Measurements from ENCODE around the gene H6PD. TPM values are rescaled to one million over a fixed set of nuclear protein-coding genes. Genes with fewer than 3 reads are reported as not detected.
"Not testable (repeated sequence)": the region's sequence is repeated elsewhere in the genome, so short reads cannot be mapped to it uniquely, and the experiment has no call there.

The H6PD gene
- total RNA-seq, 1 donor from 2014 or later: 28.9 TPM

DNA sequence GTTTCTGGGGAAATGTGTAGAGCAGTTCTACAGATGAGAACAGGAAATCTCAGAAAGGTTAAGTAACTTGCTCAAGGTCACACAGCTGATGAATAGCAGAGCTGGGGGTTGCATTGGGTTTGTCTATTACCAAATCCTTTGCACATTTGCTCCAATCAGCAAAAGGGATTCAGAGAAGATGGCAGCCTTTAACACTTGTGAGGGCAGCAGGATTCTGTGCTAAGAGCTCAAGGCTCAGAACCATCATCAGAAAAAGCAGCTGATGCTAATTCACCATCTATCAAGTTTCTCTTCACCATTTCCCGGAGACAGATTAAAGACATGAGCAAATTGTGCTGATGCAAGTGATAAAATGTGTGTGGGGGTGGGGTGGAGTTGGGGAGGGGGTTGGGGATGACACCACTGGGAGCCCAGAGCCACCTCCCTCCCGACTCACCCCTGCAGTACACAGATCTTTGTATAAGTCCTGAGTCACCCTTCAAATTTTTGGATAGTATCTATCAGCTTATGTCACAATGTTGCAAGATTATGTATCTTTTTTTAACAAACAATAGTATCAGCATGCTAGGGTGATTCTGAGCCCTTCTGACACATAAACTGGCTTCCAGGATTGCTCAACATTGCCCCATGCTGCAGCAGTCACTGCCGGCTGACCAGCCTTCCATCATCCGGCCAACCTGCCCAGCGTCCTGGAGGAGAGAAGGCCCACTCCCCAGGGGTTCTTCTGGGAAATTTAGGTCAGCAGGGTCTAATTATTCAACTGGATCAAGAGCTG, 55.3 kb downstream of the H6PD start:
- intact Hi-C loops (cut with DNase I): loop anchor here (1.0 to 5.0 kb wide), 3 partner anchors 147 to 201 kb away; no protein-coding TSS in a partner anchor
- DNase-seq (ENCODE audit: low spot score): no peak

DNA sequence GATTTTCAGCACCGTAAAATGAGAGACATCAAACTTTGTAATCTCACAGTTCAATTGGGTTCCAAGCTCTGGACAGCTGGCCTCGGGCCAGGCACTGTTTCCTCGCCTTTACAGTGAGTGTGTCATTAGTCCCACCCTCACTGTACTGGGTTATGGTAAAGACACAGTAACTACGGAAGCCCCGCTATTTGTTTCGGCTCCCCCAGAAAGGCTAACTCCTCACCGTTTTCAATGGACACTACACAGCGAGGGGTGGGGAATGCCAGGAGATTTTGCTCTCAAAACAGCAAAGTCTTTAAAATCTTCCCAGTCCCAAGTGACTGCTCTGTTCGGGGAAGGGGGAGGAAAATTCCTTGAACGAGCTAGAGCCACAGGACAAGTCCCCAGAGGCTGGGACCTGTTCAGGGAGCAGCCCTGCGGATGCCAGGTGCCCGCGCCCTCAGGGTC, 57.4 kb downstream of the H6PD start:
- intact Hi-C loops (cut with DNase I): loop anchor here (5.0 kb wide), 1 partner anchor 145 kb away; no protein-coding TSS in a partner anchor
- DNase-seq (ENCODE audit: low spot score): no peak

DNA sequence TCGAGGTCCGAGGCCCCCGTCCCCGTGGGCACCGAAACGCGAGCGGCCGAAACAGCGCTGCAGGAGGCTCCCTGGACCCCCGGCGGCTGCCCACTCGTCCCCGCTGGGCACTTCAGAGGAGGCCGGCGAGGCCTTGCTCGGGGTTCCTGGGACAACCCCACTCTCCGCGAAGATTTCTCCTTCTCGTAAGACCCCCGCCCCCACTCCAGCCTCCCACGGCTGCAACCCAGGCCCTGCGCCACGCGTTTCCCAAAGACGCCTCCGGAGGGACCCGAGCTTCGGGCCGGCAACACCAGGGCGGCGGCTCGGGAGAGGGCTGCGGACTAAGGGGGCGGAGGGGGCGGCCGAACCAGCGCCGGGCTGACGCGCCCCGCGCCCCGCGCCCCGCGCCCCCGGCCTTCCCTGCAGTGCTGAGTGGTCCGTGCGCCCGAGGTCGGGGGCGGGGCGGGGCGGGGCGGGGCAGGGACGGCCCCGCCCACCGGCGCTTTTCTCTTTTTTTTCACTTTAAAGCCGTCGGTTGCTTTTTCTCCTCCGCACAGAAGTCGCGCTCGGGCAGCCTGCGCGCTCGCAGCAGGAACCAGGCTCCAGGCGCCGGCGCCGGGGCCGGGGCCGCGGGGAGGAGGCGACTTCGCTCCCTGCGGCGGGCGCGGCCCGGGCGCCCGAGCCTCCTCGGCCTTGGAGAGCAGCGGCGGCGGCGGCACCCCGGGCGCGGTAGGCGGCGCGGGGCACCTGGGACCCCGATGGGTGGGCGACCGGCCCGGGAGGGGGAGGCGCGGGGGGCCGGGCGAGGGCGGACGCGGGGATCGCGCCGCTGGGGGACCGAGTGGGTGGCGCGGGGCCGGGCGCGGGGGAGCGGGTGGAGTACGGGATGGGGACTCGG, 58.0 kb downstream of the H6PD start, which contains the start of gene SPSB1:
Gene SPSB1 (plus strand): TSS at position 534 of the 880 bp plus-strand sequence. CDS start 62,998 bp downstream, outside the sequence.
- intact Hi-C loops (cut with DNase I): loop anchor here (5.0 kb wide), 1 partner anchor 145 kb away; no protein-coding TSS in a partner anchor

DNA sequence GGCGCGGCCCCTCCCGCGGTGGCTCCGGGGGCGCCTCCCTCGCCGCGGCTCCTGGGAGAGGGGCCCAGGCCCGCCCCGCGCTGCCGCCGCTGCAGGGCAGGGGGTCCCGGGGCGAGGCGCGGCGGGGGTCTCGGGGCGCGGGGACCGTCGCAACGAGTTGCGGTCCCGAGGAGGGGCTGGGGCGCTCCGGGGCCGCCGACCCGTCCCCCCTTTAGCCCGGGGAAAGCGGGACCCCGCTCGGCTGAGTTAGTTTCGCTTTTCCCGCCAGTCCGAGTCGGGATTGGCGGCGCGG, 58.6 kb downstream of the H6PD start:
- intact Hi-C loops (cut with DNase I): loop anchor here (5.0 kb wide), 1 partner anchor 144 kb away; no protein-coding TSS in a partner anchor
- DNase-seq (ENCODE audit: low spot score): no peak

More for the DNA sequence above, 58.0 kb downstream of the H6PD start, which contains the start of gene SPSB1:
- DNase-seq (ENCODE audit: low spot score): peak; percentile 88

DNA sequence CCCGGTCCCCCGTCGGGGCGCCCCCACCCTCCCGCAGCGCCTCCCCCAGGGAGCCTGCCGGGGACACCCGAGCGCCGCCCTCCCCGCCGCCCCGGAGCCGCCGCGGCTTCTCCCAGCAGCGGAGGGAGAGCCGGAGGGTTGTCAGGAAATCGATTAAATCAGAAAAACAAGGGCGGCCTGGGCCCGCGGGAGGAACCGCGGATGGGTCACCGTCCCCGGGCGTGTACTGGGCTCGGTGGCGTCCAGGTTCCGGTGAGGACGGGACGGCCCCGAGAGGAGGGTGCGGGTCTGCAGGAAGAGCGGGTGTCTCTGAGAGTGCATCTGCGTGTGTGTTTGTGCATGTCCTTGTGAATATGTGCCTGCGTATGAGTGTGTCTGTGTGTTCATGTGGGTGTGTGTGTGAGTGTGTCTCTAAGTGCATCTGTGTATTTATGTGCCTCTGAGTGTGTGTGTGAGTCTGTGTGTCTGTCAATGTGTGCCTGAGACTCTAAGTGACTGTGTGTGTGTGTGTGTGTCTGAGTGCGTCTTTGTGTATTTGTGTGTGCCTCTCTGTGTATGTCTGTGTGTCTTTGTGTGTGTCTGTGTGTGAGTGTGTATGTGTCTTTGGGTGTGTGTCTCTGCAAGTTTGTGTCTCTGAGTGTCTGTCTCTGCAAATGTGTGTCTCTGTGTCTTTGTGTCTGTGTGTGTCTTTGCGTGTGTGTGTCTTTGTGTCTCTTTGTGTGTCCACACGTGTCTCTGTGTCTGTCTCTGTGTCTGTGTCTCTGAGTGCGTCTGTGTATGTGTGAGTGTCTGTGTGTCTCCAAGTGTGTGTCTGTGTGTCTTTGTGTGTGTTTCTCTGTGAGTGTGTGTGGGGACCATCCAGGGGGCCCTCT, 59.2 kb downstream of the H6PD start:
- DNase-seq (ENCODE audit: low spot score): no peak
- intact Hi-C loops (cut with DNase I): loop anchor here (5.0 kb wide), 1 partner anchor 144 kb away; no protein-coding TSS in a partner anchor

DNA sequence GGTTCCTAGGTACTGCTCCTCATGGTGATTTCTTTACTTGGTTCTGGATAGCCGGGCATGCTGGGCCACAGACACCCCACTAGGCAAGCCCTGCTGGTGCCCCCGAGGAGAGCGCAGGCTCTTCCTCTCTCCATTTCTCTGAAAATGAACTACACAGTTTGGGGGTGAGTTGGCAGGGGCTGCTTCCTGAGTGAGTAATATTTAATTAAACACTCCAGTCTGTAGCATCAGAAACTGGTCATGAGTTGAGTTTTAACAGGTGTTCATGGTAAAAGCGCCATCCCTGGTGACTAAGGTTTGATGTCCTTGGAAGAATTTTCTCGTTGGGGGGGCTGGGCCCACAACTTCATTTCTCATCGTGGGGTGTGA, 59.8 kb downstream of the H6PD start:
- DNase-seq (ENCODE audit: low spot score): no peak
- intact Hi-C loops (cut with DNase I): loop anchor here (5.0 kb wide), 1 partner anchor 143 kb away; no protein-coding TSS in a partner anchor

DNA sequence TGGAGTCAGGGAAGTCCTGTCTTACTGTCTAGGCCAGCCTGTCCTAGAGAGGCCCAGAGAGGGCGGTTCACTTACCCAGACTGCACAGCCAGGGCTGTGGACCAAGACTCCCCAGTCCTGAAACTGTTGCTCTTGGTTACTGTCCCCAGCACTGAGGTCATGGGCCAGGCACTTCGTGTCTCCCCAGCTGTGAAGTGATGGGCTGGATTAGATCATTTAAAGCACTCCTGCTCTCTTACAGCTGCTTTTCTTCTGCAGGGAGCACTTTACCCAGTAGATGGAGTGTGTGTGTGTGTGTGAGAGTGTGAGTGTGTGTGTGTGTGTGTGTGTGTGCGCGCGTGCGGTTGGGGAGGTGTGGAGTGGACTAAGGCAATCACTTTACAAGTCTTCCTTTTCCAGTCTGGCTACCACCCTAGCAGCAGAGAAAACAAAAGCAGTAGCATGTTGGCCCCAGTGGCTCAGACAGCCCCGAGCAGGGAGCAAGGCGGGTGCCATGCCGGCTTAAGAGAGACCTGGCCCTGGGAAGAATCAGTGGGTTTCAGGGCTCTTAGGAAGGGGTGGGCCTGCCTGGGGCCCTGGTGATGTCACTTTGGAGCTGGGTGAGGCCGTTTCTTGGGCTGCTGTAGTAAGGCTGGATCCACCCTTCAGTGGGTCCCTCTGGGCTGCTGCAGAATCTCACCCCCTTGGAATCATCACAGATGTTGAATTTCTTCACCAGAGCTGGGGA, 60.5 kb downstream of the H6PD start:
- DNase-seq (ENCODE audit: low spot score): no peak
- intact Hi-C loops (cut with DNase I): loop anchor here (5.0 kb wide), 1 partner anchor 142 kb away; no protein-coding TSS in a partner anchor

DNA sequence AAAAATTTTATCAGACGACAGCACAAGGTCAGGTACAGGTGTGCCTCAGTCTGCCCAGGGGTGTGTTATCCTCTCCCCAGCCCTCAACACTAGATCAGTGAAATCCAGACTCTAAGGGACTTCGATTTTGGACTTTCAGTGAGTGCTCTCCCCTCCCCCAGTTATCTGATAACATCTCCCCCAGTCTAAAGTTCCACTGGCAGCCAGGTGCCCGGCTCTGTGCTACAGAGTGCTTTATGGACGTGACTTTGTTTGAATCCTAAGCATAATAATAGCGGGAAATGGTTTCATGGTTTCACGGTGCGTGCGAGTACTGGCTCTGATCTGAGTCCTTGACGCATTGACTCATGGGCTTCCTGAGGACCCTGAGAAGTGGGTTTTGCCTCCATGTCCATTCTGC, 61.3 kb downstream of the H6PD start:
- DNase-seq (ENCODE audit: low spot score): no peak
- intact Hi-C loops (cut with DNase I): no loop called here

DNA sequence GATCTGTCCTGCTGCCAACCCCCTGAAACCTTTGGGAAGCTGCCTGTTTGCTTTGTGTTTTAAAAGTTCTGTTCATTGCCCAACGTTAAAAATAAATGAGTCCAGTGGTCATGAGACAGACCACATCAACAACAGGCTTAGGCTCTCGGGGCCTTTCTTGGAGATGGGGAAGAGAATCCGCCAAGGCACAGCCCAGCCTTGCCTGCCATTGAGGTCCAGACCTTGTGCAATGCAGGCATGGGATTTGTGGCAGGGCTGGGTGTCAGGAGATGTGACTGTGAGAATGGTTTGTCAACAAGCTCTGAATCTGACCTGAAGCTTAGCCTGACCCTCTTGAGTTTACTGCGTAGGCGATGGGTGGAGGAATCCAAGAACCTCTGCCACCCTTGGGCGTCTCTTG, 62.3 kb downstream of the H6PD start:
- no peak for DNase-seq (ENCODE audit: low spot score)
- intact Hi-C loops (cut with DNase I): no loop called here

DNA sequence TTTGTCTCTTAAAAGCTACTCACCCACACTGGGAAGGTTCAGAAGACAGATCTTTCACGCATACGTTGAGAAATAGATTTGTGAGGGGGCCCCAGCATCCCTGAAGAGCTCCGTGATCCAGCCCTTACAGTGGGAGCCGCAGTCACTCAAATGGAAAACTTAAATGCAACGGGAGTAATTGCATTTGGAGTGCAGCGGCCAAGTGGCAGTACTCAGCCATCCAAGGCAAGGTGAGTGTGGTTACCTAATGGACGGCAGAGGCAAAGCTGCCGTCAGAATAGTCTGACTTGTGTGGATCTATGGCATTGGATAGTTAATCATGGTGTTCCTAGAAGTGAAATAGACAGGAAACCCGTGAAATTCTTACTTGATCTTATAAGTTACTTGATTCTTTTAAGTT, 63.3 kb downstream of the H6PD start:
- DNase-seq (ENCODE audit: low spot score): no peak
- intact Hi-C loops (cut with DNase I): no loop called here

DNA sequence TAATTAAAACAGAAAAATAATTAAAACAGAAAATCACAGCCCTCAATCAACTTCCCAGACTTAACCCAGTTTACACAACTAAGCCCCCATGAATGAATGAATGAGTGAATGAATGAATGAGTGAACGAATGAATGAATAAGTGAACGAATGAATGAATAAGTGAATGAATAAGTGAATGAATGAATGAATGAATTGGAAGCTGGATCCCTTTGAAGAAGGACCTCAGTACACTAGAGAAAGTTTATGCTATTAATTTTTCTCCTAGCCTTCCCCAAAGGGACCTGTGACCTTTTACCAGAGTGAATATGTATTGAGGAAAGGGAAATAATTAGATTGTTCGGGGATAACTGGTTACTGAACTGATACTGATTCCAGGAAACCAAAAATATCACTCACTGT, 63.7 kb downstream of the H6PD start:
- no peak for DNase-seq (ENCODE audit: low spot score)
- intact Hi-C loops (cut with DNase I): no loop called here

DNA sequence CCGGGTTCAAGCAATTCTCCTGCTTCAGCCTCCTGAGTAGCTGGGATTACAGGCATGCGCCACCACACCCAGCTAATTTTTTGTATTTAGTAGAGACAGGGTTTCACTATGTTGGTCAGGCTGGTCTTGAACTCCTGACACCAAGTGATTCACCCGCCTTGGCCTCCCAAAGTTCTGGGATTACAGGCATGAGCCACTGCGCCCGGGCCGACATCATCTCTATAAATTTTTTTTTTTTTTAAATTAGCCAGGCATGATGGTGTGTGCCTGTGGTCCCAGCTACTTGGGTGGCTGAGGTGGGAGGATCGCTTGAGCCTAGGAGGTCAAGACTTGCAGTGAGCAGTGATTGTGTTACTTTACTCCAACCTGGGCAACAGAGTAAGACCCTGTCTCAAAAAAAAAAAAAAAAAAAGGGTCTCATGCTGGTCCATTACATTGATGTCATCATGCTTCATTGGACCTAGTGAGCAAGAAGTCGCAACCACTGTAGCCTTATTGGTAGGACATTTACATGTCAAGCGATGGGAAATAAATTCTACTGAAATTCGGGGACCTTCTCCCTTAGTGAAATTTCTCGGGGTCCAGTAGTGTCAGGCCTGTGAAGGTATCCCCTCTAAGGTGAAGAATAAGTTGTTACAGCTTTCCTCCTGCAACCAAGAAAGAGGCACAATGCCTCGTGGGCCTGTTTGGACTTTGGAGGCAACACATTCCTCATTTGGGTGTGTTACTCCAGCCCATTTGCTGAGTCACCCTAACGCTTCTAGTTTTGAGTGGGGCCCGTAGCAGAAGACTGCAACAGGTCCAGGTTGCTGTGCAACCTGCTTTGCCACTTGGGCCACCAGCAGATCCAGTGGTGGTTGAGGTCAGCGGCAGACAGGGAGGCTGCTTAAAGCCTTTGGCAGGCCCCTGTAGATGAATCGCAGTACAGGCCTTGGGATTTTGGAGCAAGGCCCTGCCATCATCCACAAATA, 65.3 kb downstream of the H6PD start:
- intact Hi-C loops (cut with DNase I); DNase-seq (ENCODE audit: low spot score): not testable (repeated sequence)

DNA sequence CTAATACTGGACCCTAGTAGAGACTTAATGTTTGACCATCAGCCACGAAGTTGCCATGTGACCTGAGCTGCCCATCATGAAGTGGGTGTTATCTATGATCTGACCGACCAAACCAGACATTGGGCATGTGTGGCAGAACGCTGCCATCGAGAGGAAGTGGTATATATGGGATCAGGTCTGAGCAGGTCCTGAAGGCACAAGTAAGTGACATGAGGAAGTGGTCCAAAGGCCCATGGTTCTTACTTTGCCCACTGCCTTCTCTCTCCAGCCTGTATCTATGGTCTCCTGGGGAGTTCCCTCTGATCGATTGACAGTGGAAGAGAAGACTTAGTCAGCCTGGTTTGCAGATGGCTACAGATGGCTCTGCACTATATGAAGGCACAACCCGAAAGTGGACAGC, 66.0 kb downstream of the H6PD start:
- intact Hi-C loops (cut with DNase I): no loop called here
- no peak for DNase-seq (ENCODE audit: low spot score)

DNA sequence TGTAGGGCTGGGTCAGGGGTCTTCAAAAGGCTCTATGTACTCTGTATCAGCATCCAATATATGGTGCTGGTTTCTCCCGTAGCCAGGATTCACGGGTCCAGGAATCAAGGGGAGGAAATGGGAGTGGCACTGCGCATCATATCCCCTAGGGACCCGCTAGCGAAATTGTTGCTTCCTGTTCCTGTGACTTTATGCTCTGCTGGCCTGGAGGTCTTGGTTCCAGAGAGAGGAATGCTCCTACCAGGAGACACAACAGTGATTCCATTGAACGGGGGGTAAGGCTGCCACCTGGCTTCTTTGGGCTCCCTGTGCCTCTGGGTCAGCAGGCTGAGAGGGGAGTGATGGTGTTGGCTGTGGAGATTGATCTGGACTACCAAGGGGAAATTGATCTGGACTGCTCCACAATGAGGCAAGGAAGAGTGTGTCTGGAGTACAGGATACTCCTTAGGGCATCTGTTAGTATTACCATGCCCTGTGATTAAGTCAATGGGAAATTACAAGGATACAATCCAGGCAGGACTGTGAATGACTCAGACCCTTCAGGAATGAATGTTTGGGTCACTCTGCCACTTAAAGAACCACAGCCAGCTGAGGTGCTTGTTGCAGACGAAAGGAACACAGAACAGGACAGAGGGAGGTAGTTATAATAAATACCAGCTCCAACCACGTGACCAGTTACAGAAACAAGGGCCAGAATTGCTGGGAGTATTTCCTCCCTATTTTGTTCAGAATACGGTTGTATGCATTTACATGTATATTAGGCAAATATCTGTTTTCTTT, 68.4 kb downstream of the H6PD start:
- intact Hi-C loops (cut with DNase I): no loop called here

DNA sequence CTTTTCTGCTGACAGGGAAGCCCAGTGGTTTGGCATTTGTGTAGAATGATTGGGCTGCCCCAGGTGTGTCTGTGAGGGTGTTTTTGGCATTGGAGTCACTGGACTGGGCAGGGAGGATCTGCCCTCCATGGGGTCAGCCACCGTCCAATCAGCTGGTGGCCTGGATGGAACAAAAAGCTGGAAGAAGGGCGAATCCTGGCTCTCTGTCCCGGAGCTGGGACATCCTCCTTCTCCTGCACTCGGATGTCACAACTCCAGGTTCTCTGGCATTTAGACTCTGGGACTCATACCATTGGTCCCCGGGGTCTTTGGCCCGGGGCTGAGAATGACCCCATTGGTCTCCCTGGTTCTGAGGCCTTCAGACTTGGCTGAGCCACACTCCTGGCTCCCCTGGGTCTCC, 69.3 kb downstream of the H6PD start:
- no peak for DNase-seq (ENCODE audit: low spot score)
- intact Hi-C loops (cut with DNase I): no loop called here

More for the DNA sequence above, 68.4 kb downstream of the H6PD start:
- no peak for DNase-seq (ENCODE audit: low spot score)

DNA sequence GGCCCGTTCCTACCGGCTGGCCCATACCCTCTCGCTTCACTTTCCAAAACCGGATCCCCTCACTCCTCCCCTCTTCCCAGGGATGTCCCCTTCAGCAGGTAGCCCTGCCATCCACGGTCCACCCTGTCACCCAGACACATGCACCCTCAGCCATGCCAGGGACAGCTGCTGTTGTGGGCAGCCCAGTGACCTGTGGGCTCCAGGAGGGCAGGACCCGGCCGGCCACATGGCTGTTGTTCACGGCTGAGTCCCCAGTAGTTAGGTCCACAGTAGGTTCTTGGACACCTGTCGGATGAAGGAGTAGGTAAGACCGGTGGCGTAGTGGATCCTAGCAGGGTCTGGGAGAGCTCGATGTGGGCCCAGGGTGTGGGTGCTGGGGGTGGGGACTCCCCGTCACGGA, 70.6 kb downstream of the H6PD start:
- DNase-seq (ENCODE audit: low spot score): no peak
- intact Hi-C loops (cut with DNase I): no loop called here

DNA sequence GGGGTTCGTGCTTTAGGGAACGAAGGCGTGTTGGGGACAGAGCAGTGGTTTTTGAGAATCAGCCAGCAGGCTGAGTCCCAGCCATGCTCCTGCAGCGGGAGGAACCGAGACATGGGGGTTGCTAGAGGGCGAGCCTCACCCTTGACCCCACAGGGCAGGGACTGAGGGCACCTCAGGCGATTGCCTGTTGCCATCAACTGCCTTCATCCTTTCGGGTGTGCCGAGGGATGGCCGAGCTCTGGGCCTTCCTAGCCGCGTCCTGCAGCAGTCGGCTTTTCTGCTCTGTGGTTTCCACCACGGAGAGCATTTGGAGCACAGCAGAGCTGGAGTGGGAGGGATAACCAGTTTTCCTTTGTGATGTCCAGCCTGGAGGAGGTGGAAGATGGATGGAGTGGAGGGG, 71.4 kb downstream of the H6PD start:
- intact Hi-C loops (cut with DNase I): no loop called here

More for the DNA sequence above, 71.4 kb downstream of the H6PD start:
- DNase-seq (ENCODE audit: low spot score): no peak

Measured in cardiac septum (tissue), 1 donor.